Fibroblast of lung (primary cell): Measurements from ENCODE around the gene BSND. TPM values are rescaled to one million over a fixed set of nuclear protein-coding genes. Genes with fewer than 3 reads are reported as not detected.

Source experiments
- DNase-seq, 2 donors: peaks; one replicate each; pipeline versions ENCODE4 v3.0.0 to v3.0.0-alpha.2; 2010; ENCODE audit warnings: low read depth in 2 of 2
- H2AFZ ChIP-seq: 2 replicates; pipeline ENCODE4 v1.5.1; 2012; ENCODE audit warnings: low read length, control low read depth, inconsistent platforms
- H3K27ac ChIP-seq: 2 replicates; pipeline ENCODE4 v1.5.1; 2011; ENCODE audit warnings: low read length, control low read depth; ENCODE audit not compliant: insufficient read depth
- H3K27me3 ChIP-seq: 2 replicates; pipeline ENCODE4 v1.5.1; 2011; ENCODE audit warnings: mild to moderate bottlenecking, low read length; ENCODE audit not compliant: control insufficient read depth, insufficient read depth
- H3K36me3 ChIP-seq: 2 replicates; pipeline ENCODE4 v1.5.1; 2011; ENCODE audit warnings: low read length; ENCODE audit not compliant: control insufficient read depth, insufficient read depth
- H3K4me1 ChIP-seq: 2 replicates; pipeline ENCODE4 v1.5.1; 2011; ENCODE audit warnings: low read length; ENCODE audit not compliant: control insufficient read depth, insufficient read depth; ENCODE audit errors: extremely low read depth
- H3K4me2 ChIP-seq: 2 replicates; pipeline ENCODE4 v1.5.1; 2011; ENCODE audit warnings: low read length, control low read depth; ENCODE audit not compliant: insufficient read depth; ENCODE audit errors: extremely low read depth
- H3K4me3 ChIP-seq, 4 experiments: fragments of 200-600 bp in 1 of 4; sonication (generic) in 1 of 4; replicated peaks in 1 of 4; 2 replicates each; pipeline ENCODE4 v1.5.1; 2011 to 2016; ENCODE audit warnings: low read length in 4 of 4, low read depth in 3 of 4, mild to moderate bottlenecking in 3 of 4, control low read depth in 2 of 4, inconsistent platforms in 1 of 4, mixed read lengths in 1 of 4; ENCODE audit not compliant: insufficient read depth in 1 of 4; ENCODE audit errors: control extremely low read depth in 1 of 4
- H3K79me2 ChIP-seq: 2 replicates; pipeline ENCODE4 v1.5.1; 2012; ENCODE audit warnings: mild to moderate bottlenecking, low read length, inconsistent platforms; ENCODE audit not compliant: control insufficient read depth, insufficient read depth
- H3K9ac ChIP-seq: 2 replicates; pipeline ENCODE4 v1.5.1; 2011; ENCODE audit warnings: mild to moderate bottlenecking, low read length, control low read depth; ENCODE audit not compliant: insufficient read depth
- H3K9me3 ChIP-seq: 2 replicates; pipeline ENCODE4 v1.5.1; 2012; ENCODE audit warnings: low read depth, low read length; ENCODE audit not compliant: control insufficient read depth, insufficient read depth
- H4K20me1 ChIP-seq: 2 replicates; pipeline ENCODE4 v1.5.1; 2011; ENCODE audit warnings: low read length; ENCODE audit not compliant: control insufficient read depth, insufficient read depth; ENCODE audit errors: extremely low read depth
- CTCF ChIP-seq, 2 donors: IDR thresholded peaks in 1 of 2; conservative IDR thresholded peaks in 1 of 2; 1 replicate in 1 of 2; 2 replicates in 1 of 2; pipeline ENCODE4 v1.5.1; 2011 to 2012; ENCODE audit warnings: low read length in 2 of 2, control low read depth in 1 of 2, inconsistent platforms in 1 of 2, low read depth in 1 of 2, mild to moderate bottlenecking in 1 of 2
- EZH2 ChIP-seq: IDR thresholded peaks from 2 replicates; pipeline ENCODE4 v1.5.1; 2012; ENCODE audit warnings: low read length, control low read depth, mild to moderate bottlenecking; ENCODE audit errors: missing control alignments
- polyA plus RNA-seq, 2 donors: library from polyadenylated mRNA; depleted of rRNA in 1 of 2; stranded (reverse) in 1 of 2; unstranded in 1 of 2; fragments of >200 nt; gene quantifications; 2 replicates each; pipeline ENCODE4 v1.2.1, GENCODE V29; 2011 to 2012; ENCODE audit warnings: missing spikeins in 1 of 2
- total RNA-seq: library from RNA; depleted of rRNA; stranded (reverse); fragments of >200 nt; gene quantifications from 2 replicates; pipeline ENCODE4 v1.2.1, GENCODE V29; 2014

Gene BSND
- total and polyA plus RNA-seq, 2 donors (not counting 1 experiment from before 2014, with no cell fraction given) = not detected

- Histone ChIP-seq H3K9me3 (no peaks in the 10 kb centered on the region), H3K36me3 (no peaks in the 10 kb centered on the region), H4K20me1 (no peaks in the 10 kb centered on the region), H3K27ac (no peak overlapping the region), H3K4me3 (no peak overlapping the region), H2AFZ (no peak overlapping the region), H3K27me3 (peaks cover 37% of the 10 kb centered on the region), H3K4me2 (no peak overlapping the region), H3K9ac (no peak overlapping the region), H3K4me1 (peaks cover 2% of the 10 kb centered on the region), H3K79me2 (no peaks in the 10 kb centered on the region)
- no peak for TF ChIP-seq CTCF (conservative IDR thresholded peaks at IDR 0.05 in 1 of 2, IDR thresholded peaks at IDR 0.05 in 1 of 2; ENCODE audit: low read depth in 1 of 2, low read length in 2 of 2)
- TF ChIP-seq EZH2 = no peak
- no peak for DNase-seq
Measured at GRCh38 chr1:55000110-55001085, 1.7 kb downstream of the BSND start.

GRCh38 chr1:55001311-55001710 is 2.6 kb downstream of the BSND start:
- H2AFZ ChIP-seq = no peak overlapping the region
- H3K4me3 ChIP-seq = no peak overlapping the region
- no peak overlapping the region for H3K9ac ChIP-seq
- TF ChIP-seq CTCF (conservative IDR thresholded peaks at IDR 0.05 in 1 of 2, IDR thresholded peaks at IDR 0.05 in 1 of 2; ENCODE audit: low read depth in 1 of 2, low read length in 2 of 2) (no peak), EZH2 (no peak)
- H3K36me3 ChIP-seq = no peaks in the 10 kb centered on the region
- no peak overlapping the region for H3K27ac ChIP-seq
- no peaks in the 10 kb centered on the region for H3K79me2 ChIP-seq
- H3K4me1 ChIP-seq = peaks cover 2% of the 10 kb centered on the region
- H3K27me3 ChIP-seq = peaks cover 28% of the 10 kb centered on the region
- DNase-seq = no peak
- no peaks in the 10 kb centered on the region for H4K20me1 ChIP-seq
- no peaks in the 10 kb centered on the region for H3K9me3 ChIP-seq
- H3K4me2 ChIP-seq = no peak overlapping the region

- H3K27me3 ChIP-seq = peaks cover 17% of the 10 kb centered on the region
- H4K20me1 ChIP-seq = no peaks in the 10 kb centered on the region
- TF ChIP-seq EZH2 (no peak), CTCF (conservative IDR thresholded peaks at IDR 0.05 in 1 of 2, IDR thresholded peaks at IDR 0.05 in 1 of 2; ENCODE audit: low read depth in 1 of 2, low read length in 2 of 2) (no peak)
Measured at GRCh38 chr1:55002686-55003085, 4.0 kb downstream of the BSND start.

More at GRCh38 chr1:55002686-55003085, 4.0 kb downstream of the BSND start:
- peaks cover 3% of the 10 kb centered on the region for H3K4me1 ChIP-seq
- no peaks in the 10 kb centered on the region for H3K9me3 ChIP-seq
- no peaks in the 10 kb centered on the region for H3K79me2 ChIP-seq
- no peak overlapping the region for H3K4me3 ChIP-seq
- H3K36me3 ChIP-seq = no peaks in the 10 kb centered on the region
- no peak overlapping the region for H2AFZ ChIP-seq
- no peak overlapping the region for H3K9ac ChIP-seq
- DNase-seq = no peak
- H3K27ac ChIP-seq = no peak overlapping the region
- H3K4me2 ChIP-seq = no peak overlapping the region
